ENCODE results near the gene CELF2.

Gene CELF2

GRCh38 chr10:11023009-11023953, 5.6 kb downstream of the CELF2 start:
- no peak for TF ChIP-seq ZNF274 (IDR thresholded peaks at IDR 0.05; ENCODE audit: low read depth, low read length)
- no peak overlapping the region for H3K4me3 ChIP-seq (ENCODE audit: low read length)

DNA sequence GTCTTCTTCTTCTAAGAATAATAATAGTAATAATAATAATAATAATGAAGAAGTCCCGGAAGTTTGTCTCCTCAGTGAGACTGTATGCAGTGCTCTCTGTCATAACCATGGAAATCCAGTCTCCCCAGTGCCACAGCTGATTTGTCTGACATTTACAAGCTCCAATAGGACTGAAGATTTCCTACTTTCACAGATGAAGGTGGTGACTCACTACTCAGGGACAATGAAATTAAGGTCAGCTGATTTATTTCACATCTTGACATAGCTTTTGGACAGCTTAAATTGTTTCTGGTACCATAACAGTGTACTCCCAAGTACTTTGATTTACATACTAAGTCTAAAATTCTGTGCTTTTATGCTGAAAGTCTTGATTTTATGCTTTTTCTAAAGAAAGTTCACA, 6.9 kb downstream of the CELF2 start:
- H3K4me3 ChIP-seq (ENCODE audit: low read length): no peak overlapping the region
- TF ChIP-seq ZNF274 (IDR thresholded peaks at IDR 0.05; ENCODE audit: low read depth, low read length): no peak

GRCh38 chr10:11025978-11026377, 8.3 kb downstream of the CELF2 start:
- TF ChIP-seq ZNF274 (IDR thresholded peaks at IDR 0.05; ENCODE audit: low read depth, low read length): no peak
- no peak overlapping the region for H3K4me3 ChIP-seq (ENCODE audit: low read length)

DNA sequence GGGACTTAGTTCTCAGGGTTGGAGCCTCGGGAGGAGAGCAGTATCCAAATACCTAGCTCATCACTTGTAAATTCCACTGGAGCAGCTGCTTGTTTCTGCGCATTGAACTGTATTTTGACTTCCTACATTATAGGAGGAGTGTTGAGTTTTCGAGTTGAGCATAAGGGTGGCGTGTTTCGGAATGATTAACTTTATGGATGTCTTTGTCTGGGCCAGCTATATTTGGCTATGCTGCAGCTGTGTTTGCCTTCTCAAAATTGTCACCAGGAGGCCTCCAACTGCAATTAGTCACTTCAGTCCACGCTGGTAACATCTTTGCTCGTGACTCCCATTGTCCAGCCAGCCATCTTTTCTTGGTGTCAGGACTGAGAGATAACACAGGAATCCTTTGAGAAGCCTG, 9.1 kb downstream of the CELF2 start:
- no peak for TF ChIP-seq ZNF274 (IDR thresholded peaks at IDR 0.05; ENCODE audit: low read depth, low read length)
- H3K4me3 ChIP-seq (ENCODE audit: low read length): no peak overlapping the region

DNA sequence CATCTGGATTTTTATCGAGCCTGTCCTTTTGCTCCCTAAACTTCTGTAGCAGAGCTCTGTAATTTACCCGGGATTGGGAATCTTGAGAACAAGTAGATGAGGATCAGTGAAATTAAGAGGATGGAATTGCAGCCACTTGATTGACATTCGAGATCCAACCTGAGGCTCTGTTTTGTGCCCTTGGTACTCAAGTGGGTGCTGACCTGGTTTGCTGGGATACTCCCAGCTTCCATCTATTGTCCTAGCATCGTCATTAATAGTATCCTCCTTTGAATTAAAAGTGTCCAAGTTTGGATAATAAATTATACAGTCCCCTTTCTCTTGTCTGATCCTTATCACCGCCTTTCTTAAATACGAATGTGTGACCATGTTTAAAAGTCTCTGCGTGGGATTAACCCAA, 17.1 kb downstream of the CELF2 start:
- TF ChIP-seq ZNF274 (IDR thresholded peaks at IDR 0.05; ENCODE audit: low read depth, low read length): no peak
- no peak overlapping the region for H3K4me3 ChIP-seq (ENCODE audit: low read length)

DNA sequence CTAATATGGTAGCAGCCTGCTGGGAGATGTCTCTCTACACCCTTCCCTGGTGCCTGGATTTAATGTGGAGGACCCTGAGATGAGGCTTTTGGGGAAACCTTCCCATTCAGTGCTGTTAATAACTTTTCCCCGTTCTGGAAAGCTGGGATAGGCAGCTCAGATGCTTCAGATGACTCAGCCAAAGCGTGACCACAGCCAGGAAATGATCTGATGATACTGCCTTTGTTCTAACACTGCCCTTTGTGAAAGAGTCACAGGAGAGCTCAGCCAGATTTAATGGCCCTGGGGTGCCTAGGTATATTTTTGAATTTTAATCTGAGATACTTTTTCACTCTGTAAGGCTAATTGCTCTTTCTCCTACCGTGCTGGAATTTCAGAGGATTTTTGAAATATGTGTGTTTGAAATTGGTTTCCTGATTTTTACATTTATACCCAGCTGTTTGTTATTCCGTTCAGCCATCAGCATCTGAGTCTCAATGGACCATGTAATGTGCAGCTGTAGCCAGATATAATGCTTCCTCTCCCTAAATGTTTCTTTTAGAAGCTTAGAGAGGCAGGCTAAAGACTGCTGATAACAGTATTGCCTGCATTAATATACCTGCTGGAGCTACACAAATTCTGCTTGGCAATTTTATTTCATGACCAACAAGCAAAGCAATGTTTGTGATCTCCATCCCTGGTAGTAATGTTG, 17.8 kb downstream of the CELF2 start:
- no peak overlapping the region for H3K4me3 ChIP-seq (ENCODE audit: low read length)
- no peak for TF ChIP-seq ZNF274 (IDR thresholded peaks at IDR 0.05; ENCODE audit: low read depth, low read length)

DNA sequence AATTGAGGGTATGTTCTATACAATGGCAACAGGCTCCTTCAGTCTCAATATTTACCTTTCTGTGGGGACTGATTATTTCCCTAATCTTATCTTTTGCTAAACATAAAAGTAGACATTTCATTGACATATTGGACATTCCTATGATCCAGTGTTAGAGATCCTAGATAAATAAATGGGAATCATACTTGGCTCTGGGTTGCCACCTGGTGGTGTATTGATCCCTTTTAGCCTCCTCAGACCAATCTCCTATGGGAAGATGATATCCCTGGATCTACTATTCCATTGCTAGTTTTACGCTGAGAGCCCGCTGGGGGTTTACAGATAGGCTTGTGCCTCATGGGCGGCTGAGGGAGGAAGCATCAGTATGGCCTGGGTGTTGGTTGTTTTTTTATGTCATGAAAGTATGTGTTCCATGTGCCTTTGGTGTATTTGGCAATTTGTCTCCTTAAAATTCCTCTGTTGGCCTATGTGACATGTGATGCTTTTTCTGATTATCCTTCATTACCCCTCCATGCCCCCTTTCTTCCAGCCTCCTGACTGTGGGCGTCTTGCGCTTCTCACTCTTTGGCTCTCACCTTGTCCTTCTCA, 18.8 kb downstream of the CELF2 start:
- no peak overlapping the region for H3K4me3 ChIP-seq (ENCODE audit: low read length)
- TF ChIP-seq ZNF274 (IDR thresholded peaks at IDR 0.05; ENCODE audit: low read depth, low read length): no peak

- TF ChIP-seq ZNF274 (IDR thresholded peaks at IDR 0.05; ENCODE audit: low read depth, low read length): no peak
- no peak overlapping the region for H3K4me3 ChIP-seq (ENCODE audit: low read length)
Measured at GRCh38 chr10:11037991-11038390, 20.3 kb downstream of the CELF2 start.

GRCh38 chr10:11042357-11042756, 24.7 kb downstream of the CELF2 start:
- TF ChIP-seq ZNF274 (IDR thresholded peaks at IDR 0.05; ENCODE audit: low read depth, low read length): no peak
- no peak overlapping the region for H3K4me3 ChIP-seq (ENCODE audit: low read length)

- TF ChIP-seq ZNF274 (IDR thresholded peaks at IDR 0.05; ENCODE audit: low read depth, low read length): no peak
- H3K4me3 ChIP-seq (ENCODE audit: low read length): no peak overlapping the region
Measured at GRCh38 chr10:11043039-11043438, 25.4 kb downstream of the CELF2 start.

DNA sequence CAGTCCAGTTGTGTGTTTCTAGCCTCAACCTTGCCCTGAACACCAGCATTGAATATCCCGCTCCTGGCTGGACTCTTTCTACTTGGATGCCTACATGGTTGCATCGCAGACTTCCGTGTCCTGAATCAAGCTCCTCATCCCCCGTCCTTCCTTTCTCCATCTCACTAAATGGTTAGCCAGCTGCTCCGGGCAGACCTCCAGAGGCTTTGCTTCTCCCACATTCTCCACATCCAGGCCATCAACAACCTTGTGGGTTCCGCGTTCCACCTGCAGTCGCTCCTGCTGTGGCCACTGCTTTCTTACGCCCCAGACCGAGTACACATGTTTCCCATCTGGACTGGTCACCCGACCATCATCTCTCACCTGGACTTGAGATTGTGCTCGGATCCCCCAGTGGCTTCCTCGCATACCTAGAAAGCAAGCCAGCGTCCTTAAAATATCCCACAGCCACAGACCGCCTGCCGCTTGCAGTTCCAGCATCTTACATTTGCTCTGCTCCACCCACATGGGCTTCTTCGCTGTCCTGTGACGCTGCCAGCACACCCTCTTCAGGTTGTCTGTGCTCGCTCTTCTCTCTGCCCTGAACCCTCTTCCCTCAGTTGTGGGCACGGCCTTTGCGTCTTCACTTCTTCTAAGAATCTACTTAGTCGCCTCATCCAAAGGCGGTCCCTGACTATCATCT, 25.9 kb downstream of the CELF2 start:
- H3K4me3 ChIP-seq (ENCODE audit: low read length): no peak overlapping the region
- no peak for TF ChIP-seq ZNF274 (IDR thresholded peaks at IDR 0.05; ENCODE audit: low read depth, low read length)

- no peak overlapping the region for H3K4me3 ChIP-seq (ENCODE audit: low read length)
- no peak for TF ChIP-seq ZNF274 (IDR thresholded peaks at IDR 0.05; ENCODE audit: low read depth, low read length)
Measured at GRCh38 chr10:11045487-11045886, 27.8 kb downstream of the CELF2 start.

- H3K4me3 ChIP-seq (ENCODE audit: low read length): no peak overlapping the region
- TF ChIP-seq ZNF274 (IDR thresholded peaks at IDR 0.05; ENCODE audit: low read depth, low read length): no peak
Measured at GRCh38 chr10:11045995-11046775, 28.5 kb downstream of the CELF2 start.

Data from GM08714 (cell line).